ENCODE data around the gene VAV3. TPM values are rescaled to one million over a fixed set of nuclear protein-coding genes. Genes with fewer than 3 reads are reported as not detected.
"Not testable (repeated sequence)": the region's sequence is repeated elsewhere in the genome, so short reads cannot be mapped to it uniquely, and the experiment has no call there.

Gene VAV3
- total RNA-seq, 2 experiments from 2014 or later = 5.5 to 5.6 TPM

- no peak overlapping the region for H3K4me3 Mint-ChIP-seq
- no peak overlapping the region for H3K27ac Mint-ChIP-seq
- H3K9me3 Mint-ChIP-seq = no peaks in the 10 kb centered on the region
- Histone ChIP-seq H3K9me3 (ENCODE audit: control insufficient read depth in 1 of 2, insufficient read depth in 1 of 2, low read length in 2 of 2) (no peaks in the 10 kb centered on the region), H3K27ac (ENCODE audit: low read depth in 1 of 2, low read length in 2 of 2) (no peak overlapping the region), H3K4me3 (ENCODE audit: low read length) (no peak overlapping the region), H3K36me3 (ENCODE audit: insufficient read depth, low read length) (no peaks in the 10 kb centered on the region), H3K4me1 (ENCODE audit: insufficient read depth, low read length) (no peaks in the 10 kb centered on the region), H3K27me3 (ENCODE audit: control insufficient read depth in 1 of 2, insufficient read depth in 2 of 2, low read length in 2 of 2) (no peaks in the 10 kb centered on the region)
- H3K36me3 Mint-ChIP-seq (ENCODE audit: low read depth) = peaks cover 9% of the 10 kb centered on the region
- H3K27me3 Mint-ChIP-seq = no peaks in the 10 kb centered on the region
- no peak for TF ChIP-seq CTCF (IDR thresholded peaks at IDR 0.05)
- ChIA-PET POLR2A (no interaction called here), CTCF (no interaction called here)
- DNase-seq = no peak
- ATAC-seq (ENCODE audit: poor library complexity) = no peak
- no peaks in the 10 kb centered on the region for H3K4me1 Mint-ChIP-seq (ENCODE audit: low read depth)
- intact Hi-C loops (cut with DNase I, micrococcal nuclease) = no loop called here
These were observed 261.9 kb downstream of the VAV3 start for GRCh38 chr1:107702946-107703571.

- H3K9me3 Mint-ChIP-seq; H3K9me3 ChIP-seq (ENCODE audit: control insufficient read depth in 1 of 2, insufficient read depth in 1 of 2, low read length in 2 of 2); H3K36me3 ChIP-seq (ENCODE audit: insufficient read depth, low read length); H3K27me3 Mint-ChIP-seq; CTCF ChIA-PET; ATAC-seq (ENCODE audit: poor library complexity); H3K27ac Mint-ChIP-seq; H3K4me1 Mint-ChIP-seq (ENCODE audit: low read depth); H3K4me3 ChIP-seq (ENCODE audit: low read length); H3K4me1 ChIP-seq (ENCODE audit: insufficient read depth, low read length); intact Hi-C loops (cut with DNase I, micrococcal nuclease); H3K27ac ChIP-seq (ENCODE audit: low read depth in 1 of 2, low read length in 2 of 2); DNase-seq; H3K36me3 Mint-ChIP-seq (ENCODE audit: low read depth); POLR2A ChIA-PET; H3K4me3 Mint-ChIP-seq; H3K27me3 ChIP-seq (ENCODE audit: control insufficient read depth in 1 of 2, insufficient read depth in 2 of 2, low read length in 2 of 2): not testable (repeated sequence)
These were observed 264.3 kb downstream of the VAV3 start for GRCh38 chr1:107700651-107701050.

GRCh38 chr1:107698161-107698560 is 266.8 kb downstream of the VAV3 start:
- Mint-ChIP-seq H3K4me3 (no peak overlapping the region), H3K27ac (no peak overlapping the region), H3K9me3 (no peaks in the 10 kb centered on the region), H3K27me3 (no peaks in the 10 kb centered on the region), H3K4me1 (ENCODE audit: low read depth) (no peaks in the 10 kb centered on the region), H3K36me3 (ENCODE audit: low read depth) (peaks cover 9% of the 10 kb centered on the region)
- Histone ChIP-seq H3K36me3 (ENCODE audit: insufficient read depth, low read length) (no peaks in the 10 kb centered on the region), H3K27me3 (ENCODE audit: control insufficient read depth in 1 of 2, insufficient read depth in 2 of 2, low read length in 2 of 2) (no peaks in the 10 kb centered on the region), H3K4me1 (ENCODE audit: insufficient read depth, low read length) (no peaks in the 10 kb centered on the region), H3K4me3 (ENCODE audit: low read length) (no peak overlapping the region), H3K9me3 (ENCODE audit: control insufficient read depth in 1 of 2, insufficient read depth in 1 of 2, low read length in 2 of 2) (no peaks in the 10 kb centered on the region), H3K27ac (ENCODE audit: low read depth in 1 of 2, low read length in 2 of 2) (no peak overlapping the region)
- POLR2A ChIA-PET = no interaction called here
- CTCF ChIA-PET = no interaction called here
- no peak for DNase-seq
- intact Hi-C loops (cut with DNase I, micrococcal nuclease) = no loop called here
- no peak for ATAC-seq (ENCODE audit: poor library complexity)
- no peak for TF ChIP-seq CTCF (IDR thresholded peaks at IDR 0.05)

- Histone ChIP-seq H3K36me3 (ENCODE audit: insufficient read depth, low read length) (no peaks in the 10 kb centered on the region), H3K4me3 (ENCODE audit: low read length) (no peak overlapping the region), H3K4me1 (ENCODE audit: insufficient read depth, low read length) (no peaks in the 10 kb centered on the region), H3K27me3 (ENCODE audit: control insufficient read depth in 1 of 2, insufficient read depth in 2 of 2, low read length in 2 of 2) (no peaks in the 10 kb centered on the region), H3K27ac (ENCODE audit: low read depth in 1 of 2, low read length in 2 of 2) (no peak overlapping the region), H3K9me3 (ENCODE audit: control insufficient read depth in 1 of 2, insufficient read depth in 1 of 2, low read length in 2 of 2) (no peaks in the 10 kb centered on the region)
- CTCF ChIA-PET = no interaction called here
- no peaks in the 10 kb centered on the region for H3K9me3 Mint-ChIP-seq
- ATAC-seq (ENCODE audit: poor library complexity) (no peak), DNase-seq (no peak)
- H3K27me3 Mint-ChIP-seq = no peaks in the 10 kb centered on the region
- intact Hi-C loops (cut with DNase I, micrococcal nuclease) = no loop called here
- H3K4me3 Mint-ChIP-seq = no peak overlapping the region
- TF ChIP-seq CTCF (IDR thresholded peaks at IDR 0.05) = no peak
- H3K4me1 Mint-ChIP-seq (ENCODE audit: low read depth) = no peaks in the 10 kb centered on the region
- POLR2A ChIA-PET = no interaction called here
- H3K36me3 Mint-ChIP-seq (ENCODE audit: low read depth) = no peaks in the 10 kb centered on the region
- H3K27ac Mint-ChIP-seq = no peak overlapping the region
These were observed 269.6 kb downstream of the VAV3 start for GRCh38 chr1:107695341-107695740.

All from CD4-positive, alpha-beta T cell (primary cell).